H4 (cell line): ENCODE measurements around the gene BOLA2B. TPM values are rescaled to one million over a fixed set of nuclear protein-coding genes. Genes with fewer than 3 reads are reported as not detected.
"Not testable (repeated sequence)": the region's sequence is repeated elsewhere in the genome, so short reads cannot be mapped to it uniquely, and the experiment has no call there.

Source experiments
- DNase-seq: peaks from one replicate; pipeline ENCODE4 v3.0.0-alpha.2; 2015; ENCODE audit warnings: low spot score
- total RNA-seq: library from RNA; depleted of rRNA; stranded (reverse); fragments of >200 nt; shearing (Covaris generic); gene quantifications from 2 replicates; pipeline ENCODE4 v1.2.3, GENCODE V29; 2014; rRNA removed

Gene BOLA2B
- total RNA-seq: 177 and 278 TPM in 2 replicates

DNA sequence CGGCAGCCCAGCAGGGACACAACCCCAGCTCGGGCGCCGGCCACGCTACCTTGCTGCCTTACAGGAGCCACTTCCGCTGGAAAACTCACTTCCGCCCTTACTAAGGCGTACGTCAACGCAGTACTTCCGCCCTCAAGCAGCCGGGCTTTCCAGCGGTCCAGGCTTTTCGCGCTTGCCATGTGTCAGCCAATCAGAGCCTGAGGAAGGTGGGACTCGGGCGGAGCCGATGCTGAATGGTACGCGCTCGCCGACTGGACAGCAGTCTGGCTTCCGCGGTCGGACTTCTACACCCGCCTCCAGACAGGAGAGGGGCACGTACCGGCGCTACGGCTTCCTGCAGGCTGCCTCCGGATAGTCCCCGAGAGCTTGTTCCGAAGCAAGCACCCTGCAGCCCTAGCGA is at the start of gene BOLA2B, which contains the start of gene SLX1A:
Gene BOLA2B, minus strand, starts transcription at position 52 of the 400 bp plus-strand sequence. CDS start 71 bp downstream, outside the sequence.
Gene SLX1A, plus strand, starts transcription at position 261 of the 400 bp plus-strand sequence. CDS start 210 bp downstream, outside the sequence.
- DNase-seq: not testable (repeated sequence)

GRCh38 chr16:30217082-30217481 is 23.6 kb upstream of the BOLA2B start:
- DNase-seq: not testable (repeated sequence)

GRCh38 chr16:30211414-30211813 is 17.9 kb upstream of the BOLA2B start:
- DNase-seq: not testable (repeated sequence)

GRCh38 chr16:30209032-30209431 is 15.6 kb upstream of the BOLA2B start:
- DNase-seq: not testable (repeated sequence)

DNA sequence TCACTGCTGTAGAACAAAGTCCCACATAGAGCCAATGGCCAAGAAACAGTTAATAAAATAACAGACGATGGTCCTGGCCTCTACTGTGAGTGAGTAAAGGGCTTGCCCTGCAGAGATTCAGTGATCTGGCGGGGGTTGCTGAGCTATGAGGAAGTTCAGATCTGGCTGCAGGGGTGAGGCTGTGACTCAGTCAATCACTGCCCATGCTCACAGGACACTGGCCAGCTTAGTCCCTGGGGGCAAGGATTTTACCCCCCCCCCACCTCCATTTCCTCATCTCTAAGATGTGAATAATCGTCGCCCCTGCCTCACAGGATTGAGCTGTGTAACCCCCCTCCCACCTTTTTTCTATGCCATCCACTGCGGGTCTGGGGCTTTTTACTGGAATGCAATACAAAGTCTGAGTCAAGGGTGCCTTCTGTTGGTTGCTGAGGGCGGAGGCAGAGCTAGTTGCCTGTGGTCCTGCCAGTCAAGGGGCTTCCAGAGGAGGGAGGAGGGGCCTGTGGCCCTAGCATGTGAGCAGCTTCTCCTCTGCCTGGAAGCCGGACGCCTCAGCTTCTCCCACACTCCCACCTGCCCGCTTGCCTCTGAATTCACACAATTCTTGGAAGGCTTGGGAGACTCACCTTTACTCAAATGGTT is 13.7 kb upstream of the BOLA2B start:
- not testable (repeated sequence) for DNase-seq

- DNase-seq: not testable (repeated sequence)
These were observed 12.8 kb upstream of the BOLA2B start for GRCh38 chr16:30206252-30206651.

GRCh38 chr16:30205541-30206236 is 12.2 kb upstream of the BOLA2B start:
- not testable (repeated sequence) for DNase-seq

DNA sequence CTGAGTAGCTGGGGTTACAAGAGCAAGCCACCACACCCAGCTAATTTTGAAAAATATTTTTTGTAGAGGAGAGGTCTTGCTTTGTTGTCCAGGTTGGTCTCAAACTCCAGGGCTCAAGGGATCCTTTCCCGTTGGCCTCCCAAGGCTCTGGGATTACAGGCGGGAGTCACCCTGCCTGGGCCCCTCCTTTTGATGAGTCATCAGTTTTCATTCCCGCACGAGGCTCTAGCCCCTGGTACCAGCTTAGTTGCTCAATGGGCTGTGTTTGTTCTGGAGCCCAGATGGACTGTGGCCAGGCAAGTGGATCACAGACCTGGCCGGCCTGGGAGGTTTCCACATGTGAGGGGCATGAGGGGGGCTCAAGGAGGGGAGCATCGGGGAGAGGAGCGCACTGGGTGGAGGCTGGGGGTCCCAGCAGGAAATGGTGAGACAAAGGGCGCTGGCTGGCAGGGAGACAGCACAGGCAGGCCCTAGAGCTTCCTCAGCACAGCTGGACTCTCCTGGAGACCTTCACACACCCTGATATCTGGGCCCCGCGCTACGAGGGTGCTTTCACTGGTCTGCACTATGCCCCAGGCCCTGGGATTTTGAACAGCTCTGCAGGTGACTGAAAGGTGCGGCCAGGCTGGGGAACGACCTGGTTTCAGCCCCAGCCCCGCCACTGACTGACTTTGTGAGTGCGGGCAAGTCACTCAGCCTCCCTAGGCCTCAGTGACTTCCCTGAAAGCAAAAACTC is 6.3 kb upstream of the BOLA2B start:
- not testable (repeated sequence) for DNase-seq

GRCh38 chr16:30199049-30199448 is 5.6 kb upstream of the BOLA2B start, which contains the start of gene SULT1A3:
Gene SULT1A3 (plus strand): TSS chr16:30199255. CDS start chr16:30200729, 1,474 bp downstream.
- DNase-seq: not testable (repeated sequence)

- not testable (repeated sequence) for DNase-seq
These were observed 3.5 kb upstream of the BOLA2B start for GRCh38 chr16:30197001-30197400.

DNA sequence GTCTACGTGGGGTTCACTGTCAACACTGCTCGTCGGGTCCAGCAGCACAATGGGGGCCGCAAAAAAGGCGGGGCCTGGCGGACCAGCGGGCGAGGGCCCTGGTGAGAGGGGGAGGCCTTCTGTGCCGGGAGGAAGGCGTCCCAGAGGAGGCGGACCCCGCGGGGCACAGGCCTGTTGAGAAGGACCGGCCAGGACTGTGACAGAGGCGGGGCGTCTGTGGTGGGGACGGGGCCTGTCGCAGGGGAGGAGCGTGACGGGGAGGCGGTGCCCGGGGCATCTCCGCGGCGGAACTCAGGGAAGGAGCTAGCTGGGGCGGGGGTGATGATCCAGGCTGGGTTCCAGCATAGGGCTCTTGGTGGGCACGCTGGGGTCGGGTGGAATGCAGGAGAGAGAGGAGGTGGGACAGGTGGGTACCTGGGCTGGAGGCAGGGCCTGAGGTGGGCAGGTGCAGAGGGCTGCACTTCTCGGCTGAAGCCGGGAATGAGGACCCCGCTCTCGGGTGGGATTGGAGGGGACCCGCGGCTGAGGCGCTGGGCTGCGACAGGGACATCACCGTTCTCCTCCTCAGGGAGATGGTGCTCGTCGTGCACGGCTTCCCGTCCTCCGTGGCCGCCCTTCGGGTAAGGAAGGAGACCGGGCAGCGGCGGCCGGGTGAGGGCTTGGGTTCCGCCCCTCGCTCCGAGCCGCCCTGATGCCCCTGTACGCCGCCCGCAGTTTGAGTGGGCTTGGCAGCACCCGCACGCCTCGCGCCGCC is 883 bp upstream of the BOLA2B start:
- DNase-seq: not testable (repeated sequence)

DNA sequence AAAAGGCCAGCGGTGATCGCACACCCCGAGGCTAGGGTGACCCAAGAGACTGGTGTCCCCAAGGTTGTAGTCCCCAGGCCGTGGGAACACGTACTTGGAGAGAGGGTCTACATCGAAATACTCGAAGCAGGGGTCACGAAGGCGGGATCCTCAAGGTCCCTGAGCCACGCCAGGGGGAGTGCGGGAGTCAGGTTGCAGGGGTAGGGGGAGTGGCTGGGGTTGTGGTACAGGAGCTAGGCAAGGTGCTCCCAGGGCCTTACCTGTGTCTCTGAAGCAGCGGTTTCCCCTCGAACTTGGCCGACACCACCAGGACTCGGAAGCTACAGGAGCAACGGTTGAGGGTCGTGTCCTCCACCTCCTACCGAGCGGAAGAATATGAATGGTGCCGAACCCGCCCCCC is 368 bp downstream of the BOLA2B start:
- DNase-seq: not testable (repeated sequence)

DNA sequence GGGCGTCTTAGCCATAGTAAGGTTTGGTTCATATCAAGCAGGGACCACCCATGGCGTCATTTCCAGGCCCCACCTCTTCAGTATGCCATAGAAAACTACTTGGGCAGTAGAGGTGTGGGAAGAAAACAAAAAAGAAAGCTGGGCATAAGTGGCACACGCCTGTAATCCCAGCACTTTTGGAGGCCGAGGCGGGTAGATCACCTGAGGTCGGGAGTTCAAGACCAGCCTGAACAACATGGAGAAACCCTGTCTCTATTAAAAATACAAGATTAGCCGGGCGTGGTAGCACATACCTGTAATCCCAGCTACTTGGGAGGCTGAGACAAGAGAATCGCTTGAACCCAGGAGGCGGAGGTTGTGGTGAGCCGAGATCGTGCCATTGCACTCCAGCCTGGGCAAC is 2.3 kb downstream of the BOLA2B start:
- DNase-seq: not testable (repeated sequence)

DNA sequence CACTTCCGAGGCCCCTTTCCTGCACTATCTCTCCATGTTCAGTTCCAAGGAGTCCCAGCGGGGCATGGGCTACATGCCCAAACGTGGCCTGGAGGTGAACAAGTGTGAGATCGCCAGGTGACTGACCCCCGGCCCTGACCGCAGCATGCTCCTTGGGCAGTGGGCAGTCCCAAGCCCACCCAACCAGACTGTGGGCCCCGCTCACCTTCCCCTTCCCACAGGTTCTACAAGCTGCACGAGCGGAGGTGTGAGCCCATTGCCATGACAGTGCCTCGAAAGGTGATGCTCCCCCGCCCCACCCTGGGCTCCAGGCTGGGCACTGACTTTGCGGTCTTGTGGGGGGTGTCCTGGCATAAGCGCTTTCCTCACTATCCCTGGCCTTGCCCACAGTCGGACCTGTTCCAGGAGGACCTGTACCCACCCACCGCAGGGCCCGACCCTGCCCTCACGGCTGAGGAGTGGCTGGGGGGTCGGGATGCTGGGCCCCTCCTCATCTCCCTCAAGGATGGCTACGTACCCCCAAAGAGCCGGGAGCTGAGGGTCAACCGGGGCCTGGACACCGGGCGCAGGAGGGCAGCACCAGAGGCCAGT is 5.4 kb downstream of the BOLA2B start:
- DNase-seq: no peak

DNA sequence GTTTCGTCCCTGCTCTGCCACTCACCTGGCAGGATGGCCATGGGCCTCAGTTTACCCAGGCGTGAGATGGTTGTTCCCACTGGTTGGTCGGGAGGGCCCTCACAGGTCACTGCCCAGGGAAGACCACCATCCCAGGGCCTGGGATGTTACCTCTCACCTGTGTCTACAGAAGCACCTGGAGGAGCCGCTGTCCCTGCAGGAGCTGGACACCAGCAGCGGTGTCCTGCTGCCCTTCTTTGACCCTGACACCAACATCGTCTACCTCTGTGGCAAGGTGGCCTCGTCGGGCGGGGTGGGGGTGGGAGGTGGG is 6.0 kb downstream of the BOLA2B start:
- no peak for DNase-seq

- DNase-seq: no peak
These were observed 6.5 kb downstream of the BOLA2B start for GRCh38 chr16:30186782-30187555.

GRCh38 chr16:30186444-30186781 is 7.1 kb downstream of the BOLA2B start:
- no peak for DNase-seq

- DNase-seq: no peak
These were observed 7.6 kb downstream of the BOLA2B start for GRCh38 chr16:30185683-30186421.

DNA sequence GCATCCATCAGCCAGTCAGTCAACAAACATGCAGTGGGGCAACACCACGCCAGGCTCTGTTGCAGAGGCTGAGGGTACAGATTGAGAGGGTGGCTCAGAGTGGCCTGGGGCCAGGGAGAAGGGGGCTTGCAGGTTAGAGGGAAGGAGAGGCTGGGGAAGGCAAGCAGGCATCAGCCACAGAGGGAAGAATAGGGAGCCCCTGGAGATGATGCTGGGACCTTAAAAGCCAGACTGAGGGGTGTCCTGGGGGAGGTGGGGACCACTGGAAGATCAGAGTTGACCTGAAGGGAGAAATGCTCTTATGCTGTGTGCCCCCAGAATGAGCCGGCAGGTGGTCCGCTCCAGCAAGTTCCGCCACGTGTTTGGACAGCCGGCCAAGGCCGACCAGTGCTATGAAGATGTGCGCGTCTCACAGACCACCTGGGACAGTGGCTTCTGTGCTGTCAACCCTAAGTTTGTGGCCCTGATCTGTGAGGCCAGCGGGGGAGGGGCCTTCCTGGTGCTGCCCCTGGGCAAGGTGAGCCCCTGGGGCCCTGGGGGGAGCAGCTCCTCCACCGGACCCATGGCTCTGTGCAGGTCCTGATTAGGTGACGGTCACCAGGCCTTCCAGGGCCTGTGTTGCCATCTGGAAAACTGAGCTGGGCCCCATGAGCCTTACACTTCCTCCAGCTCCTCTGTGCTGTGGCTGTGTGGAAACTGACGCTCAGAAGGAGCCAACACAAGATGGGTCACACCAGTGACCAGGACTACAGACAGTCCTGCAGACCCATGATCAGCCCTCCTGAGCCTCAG is 8.4 kb downstream of the BOLA2B start:
- no peak for DNase-seq
